ELR (cell line): ENCODE results near the gene DGCR6L.
"Not testable (repeated sequence)": the region's sequence is repeated elsewhere in the genome, so short reads cannot be mapped to it uniquely, and the experiment has no call there.

Experiments
- DNase-seq: peaks from one replicate; pipeline ENCODE4 v3.0.0-alpha.2; 2015; ENCODE audit warnings: low read depth

Gene DGCR6L

GRCh38 chr22:20319745-20320658 is at the start of gene DGCR6L:
Gene DGCR6L (minus strand): TSS chr22:20320060. CDS start chr22:20319988, 72 bp downstream.
- DNase-seq = peak; percentile 95

- not testable (repeated sequence) for DNase-seq
These were observed 49.0 kb upstream of the DGCR6L start for GRCh38 chr22:20368875-20369274.

- DNase-seq = not testable (repeated sequence)
These were observed 47.0 kb upstream of the DGCR6L start for GRCh38 chr22:20366841-20367240.

- peak; percentile 37 for DNase-seq
These were observed 44.7 kb upstream of the DGCR6L start for GRCh38 chr22:20364335-20365260.

- DNase-seq = not testable (repeated sequence)
These were observed 42.5 kb upstream of the DGCR6L start for GRCh38 chr22:20362403-20362802.

- not testable (repeated sequence) for DNase-seq
These were observed 41.9 kb upstream of the DGCR6L start for GRCh38 chr22:20361752-20362229.

DNA sequence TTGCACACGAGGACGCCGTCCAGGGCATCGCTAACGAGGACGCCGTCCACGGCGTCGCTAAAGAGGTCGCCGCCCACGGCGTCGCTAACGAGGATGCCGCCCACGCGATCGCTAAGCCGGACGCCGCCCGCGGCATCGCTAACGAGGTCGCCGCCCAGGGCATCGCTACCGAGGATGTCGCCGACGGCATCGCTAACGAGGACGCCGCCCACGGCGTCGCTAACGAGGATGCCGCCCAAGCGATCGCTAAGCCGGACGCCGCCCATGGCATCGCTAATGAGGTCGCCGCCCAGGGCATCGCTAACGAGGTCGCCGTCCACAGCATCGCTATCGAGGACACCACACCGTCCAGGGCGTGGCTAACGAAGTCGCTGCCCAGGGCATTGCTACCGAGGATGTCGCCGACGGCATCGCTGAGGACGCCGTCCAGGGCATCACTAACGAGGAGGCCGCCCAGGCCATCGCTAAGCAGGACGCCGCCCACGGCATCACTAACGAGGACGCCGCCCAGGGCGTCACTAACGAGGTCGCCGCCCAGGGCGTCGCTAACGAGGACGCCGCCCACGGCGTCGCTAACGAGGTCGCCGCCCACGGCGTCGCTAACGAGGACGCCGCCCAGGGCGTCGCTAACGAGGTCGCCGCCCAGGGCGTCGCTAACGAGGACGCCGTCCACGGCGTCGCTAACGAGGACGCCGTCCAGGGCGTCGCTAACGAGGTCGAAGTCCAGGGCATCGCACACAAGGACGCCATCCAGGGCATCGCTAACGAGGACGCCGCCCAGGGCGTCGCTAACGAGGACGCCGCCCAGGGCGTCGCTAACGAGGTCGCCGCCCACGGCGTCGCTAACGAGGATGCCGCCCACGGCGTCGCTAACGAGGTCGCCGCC is 41.2 kb upstream of the DGCR6L start:
- DNase-seq = not testable (repeated sequence)

- DNase-seq = not testable (repeated sequence)
These were observed 40.4 kb upstream of the DGCR6L start for GRCh38 chr22:20360261-20360660.

DNA sequence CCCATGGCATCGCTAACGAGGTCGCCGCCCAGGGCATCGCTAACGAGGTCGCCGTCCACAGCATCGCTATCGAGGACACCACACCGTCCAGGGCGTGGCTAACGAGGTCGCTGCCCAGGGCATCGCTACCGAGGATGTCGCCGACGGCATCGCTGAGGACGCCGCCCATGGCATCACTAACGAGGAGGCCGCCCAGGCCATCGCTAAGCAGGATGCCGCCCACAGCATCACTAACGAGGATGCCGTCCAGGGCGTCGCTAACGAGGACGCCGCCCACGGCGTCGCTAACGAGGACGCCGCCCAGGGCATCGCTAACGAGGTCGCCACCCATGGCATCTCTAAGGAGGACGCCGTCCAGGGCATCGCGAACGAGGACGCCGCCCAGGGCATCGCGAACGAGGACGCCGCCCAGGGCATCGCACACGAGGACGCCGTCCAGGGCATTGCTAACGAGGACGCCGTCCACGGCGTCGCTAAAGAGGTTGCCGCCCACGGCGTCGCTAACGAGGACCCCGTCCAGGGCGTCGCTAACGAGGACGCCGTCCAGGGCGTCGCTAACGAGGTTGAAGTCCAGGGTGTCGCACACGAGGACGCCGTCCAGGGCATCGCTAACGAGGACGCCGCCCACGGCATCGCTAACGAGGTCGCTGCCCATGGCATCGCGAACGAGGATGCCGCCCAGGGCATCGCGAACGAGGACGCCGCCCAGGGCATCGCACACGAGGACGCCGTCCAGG is 38.8 kb upstream of the DGCR6L start:
- not testable (repeated sequence) for DNase-seq

DNA sequence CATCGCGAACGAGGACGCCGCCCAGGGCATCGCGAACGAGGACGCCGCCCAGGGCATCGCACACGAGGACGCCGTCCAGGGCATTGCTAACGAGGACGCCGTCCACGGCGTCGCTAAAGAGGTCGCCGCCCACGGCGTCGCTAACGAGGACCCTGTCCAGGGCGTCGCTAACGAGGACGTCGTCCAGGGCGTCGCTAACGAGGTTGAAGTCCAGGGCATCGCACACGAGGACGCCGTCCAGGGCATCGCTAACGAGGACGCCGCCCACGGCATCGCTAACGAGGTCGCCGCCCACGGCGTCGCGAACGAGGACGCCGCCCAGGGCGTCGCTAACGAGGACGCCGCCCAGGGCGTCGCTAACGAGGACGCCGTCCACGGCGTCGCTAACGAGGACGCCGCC is 38.1 kb upstream of the DGCR6L start:
- DNase-seq = not testable (repeated sequence)

- not testable (repeated sequence) for DNase-seq
These were observed 37.0 kb upstream of the DGCR6L start for GRCh38 chr22:20356906-20357305.

GRCh38 chr22:20355939-20356636 is 36.2 kb upstream of the DGCR6L start:
- DNase-seq = not testable (repeated sequence)

DNA sequence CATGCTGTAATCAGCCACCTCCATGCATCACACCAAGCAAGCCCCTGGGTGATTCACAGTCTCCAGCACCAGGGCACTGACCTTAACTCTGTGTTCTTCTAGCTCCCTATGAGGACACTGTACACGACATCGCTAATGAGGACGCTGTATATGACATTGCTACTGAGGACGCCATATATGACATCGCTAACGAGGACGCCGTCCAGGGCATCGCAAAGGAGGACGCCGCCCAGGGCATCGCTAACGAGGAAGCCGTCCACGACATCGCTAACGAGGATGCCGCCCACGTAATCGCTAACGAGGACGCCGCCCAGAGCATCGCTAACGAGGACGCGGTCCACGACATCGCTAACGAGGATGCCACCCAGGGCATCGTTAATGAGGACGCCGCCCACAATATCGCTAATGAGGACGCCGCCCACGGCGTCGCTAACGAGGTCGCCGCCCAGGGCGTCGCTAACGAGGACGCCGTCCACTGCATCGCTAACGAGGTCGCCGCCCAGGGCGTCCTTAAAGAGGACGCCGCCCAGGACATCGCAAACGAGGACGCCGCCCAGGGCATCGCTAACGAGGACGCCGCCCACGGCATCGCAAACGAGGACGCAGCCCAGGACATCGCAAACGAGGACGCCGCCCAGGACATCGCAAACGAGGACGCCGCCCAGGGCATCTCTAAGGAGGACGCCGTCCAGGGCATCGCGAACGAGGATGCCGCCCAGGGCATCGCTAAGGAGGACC is 34.5 kb upstream of the DGCR6L start:
- no peak for DNase-seq

DNA sequence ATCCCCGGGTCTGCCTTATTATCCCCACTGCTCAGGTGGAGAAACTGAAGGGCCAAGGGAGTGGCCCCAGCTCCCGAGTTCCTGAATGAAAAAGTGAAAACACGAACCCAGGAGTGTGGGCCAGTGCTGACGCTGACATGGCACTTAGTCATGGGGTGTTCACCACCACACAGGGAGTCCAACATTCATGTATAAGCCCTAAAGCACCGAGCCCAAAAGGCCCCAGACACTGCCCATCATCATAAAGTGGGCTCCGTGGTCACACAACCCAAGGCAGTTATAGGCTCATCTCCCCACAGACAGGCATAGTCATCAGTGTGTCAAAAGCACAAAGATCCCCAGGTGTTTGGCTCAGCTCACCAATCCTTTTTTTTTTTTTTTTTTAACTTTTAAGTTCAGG is 32.7 kb upstream of the DGCR6L start:
- peak; percentile 45 for DNase-seq

- DNase-seq = not testable (repeated sequence)
These were observed 26.7 kb upstream of the DGCR6L start for GRCh38 chr22:20346553-20346952.

DNA sequence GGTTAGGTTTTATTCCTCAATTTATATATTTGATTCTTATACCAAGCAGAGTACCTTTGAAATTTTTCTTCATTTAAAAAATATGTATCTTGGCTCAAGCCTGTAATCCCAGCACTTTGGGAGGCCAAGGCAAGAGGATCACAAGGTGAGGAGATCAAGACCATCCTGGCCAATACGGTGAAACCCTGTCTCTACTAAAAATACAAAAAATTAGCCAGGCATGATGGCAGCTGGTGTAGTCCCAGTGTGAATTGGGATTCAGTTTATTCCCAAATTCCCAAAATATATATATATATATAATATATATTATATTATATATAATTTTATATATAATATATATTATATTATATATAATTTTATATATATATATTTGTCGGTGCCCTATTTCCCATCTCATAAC is 18.4 kb upstream of the DGCR6L start:
- not testable (repeated sequence) for DNase-seq

DNA sequence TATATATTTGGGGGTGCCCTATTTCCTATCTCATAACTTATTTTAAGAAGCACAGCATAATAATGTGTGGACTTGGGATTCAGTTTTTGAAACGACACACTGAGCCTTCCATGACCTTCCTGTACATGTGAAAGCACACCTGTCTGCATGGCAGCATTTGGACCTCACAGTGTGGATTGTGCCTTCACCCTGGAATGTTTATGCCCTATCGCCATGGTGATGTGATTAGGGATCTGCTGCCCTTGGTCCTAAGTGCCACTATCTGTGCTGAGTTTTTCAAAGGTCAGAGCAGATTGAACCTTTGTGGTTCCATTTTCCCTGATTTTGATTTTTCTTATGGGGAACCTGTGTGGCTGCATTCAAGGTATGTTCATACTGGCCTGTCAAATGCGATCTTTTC is 17.9 kb upstream of the DGCR6L start:
- DNase-seq = not testable (repeated sequence)

DNA sequence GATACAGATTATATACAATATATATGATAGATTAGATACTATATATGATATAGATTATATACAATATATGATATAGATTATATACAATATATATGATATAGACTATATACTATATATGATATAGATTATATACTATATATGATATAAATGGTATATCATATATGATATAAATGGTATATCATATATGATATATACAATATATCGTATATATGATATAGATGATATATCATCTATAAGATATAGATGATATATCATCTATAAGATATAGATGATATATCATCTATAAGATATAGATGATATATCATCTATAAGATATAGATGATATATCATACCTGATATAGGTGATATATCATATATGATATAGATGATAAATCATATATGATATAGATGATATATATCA is 16.7 kb upstream of the DGCR6L start:
- DNase-seq = not testable (repeated sequence)

- not testable (repeated sequence) for DNase-seq
These were observed 8.7 kb upstream of the DGCR6L start for GRCh38 chr22:20328569-20328930.
